TTC549 (cell line): Measurements from ENCODE around the gene SLC29A2.

Experiments used
- FAIRE-seq: peaks from 2 replicates; lab custom pipeline; 2012; peaks lifted over from hg19 to GRCh38; lab: Jason Lieb, UNC

The SLC29A2 gene

GRCh38 chr11:66346476-66347424 lies 24.8 kb downstream of the SLC29A2 start:
- FAIRE-seq = no peak

- FAIRE-seq = no peak
Measured at GRCh38 chr11:66345316-66345649, 26.3 kb downstream of the SLC29A2 start.

GRCh38 chr11:66344550-66345315 lies 26.8 kb downstream of the SLC29A2 start, which contains the start of gene BRMS1:
TSS of gene BRMS1 (minus strand) at chr11:66345104. CDS start at chr11:66342234, 2,870 bp downstream.
- FAIRE-seq = no peak

GRCh38 chr11:66343176-66343575 lies 28.4 kb downstream of the SLC29A2 start:
- FAIRE-seq = no peak

- no peak for FAIRE-seq
Measured at GRCh38 chr11:66341502-66342126, 29.9 kb downstream of the SLC29A2 start.

GRCh38 chr11:66340596-66341501 lies 30.7 kb downstream of the SLC29A2 start:
- FAIRE-seq = no peak

GRCh38 chr11:66339686-66340483 lies 31.7 kb downstream of the SLC29A2 start:
- FAIRE-seq = no peak

- FAIRE-seq = no peak
Measured at GRCh38 chr11:66339162-66339675, 32.3 kb downstream of the SLC29A2 start.

- FAIRE-seq = no peak
Measured at GRCh38 chr11:66338276-66339161, 33.0 kb downstream of the SLC29A2 start.

GRCh38 chr11:66337103-66337899 lies 34.3 kb downstream of the SLC29A2 start:
- FAIRE-seq = no peak

- peak; percentile 89 for FAIRE-seq
Measured at GRCh38 chr11:66336234-66337102, 35.1 kb downstream of the SLC29A2 start, which contains the start of gene RIN1. TSS of gene RIN1 (minus strand) at chr11:66336434. CDS start at chr11:66336402, 32 bp downstream.

- FAIRE-seq = no peak
Measured at GRCh38 chr11:66335531-66336233, 35.9 kb downstream of the SLC29A2 start.

- no peak for FAIRE-seq
Measured at GRCh38 chr11:66334605-66335442, 36.7 kb downstream of the SLC29A2 start.

GRCh38 chr11:66333896-66334604 lies 37.5 kb downstream of the SLC29A2 start:
- FAIRE-seq = no peak

- no peak for FAIRE-seq
Measured at GRCh38 chr11:66333220-66333877, 38.2 kb downstream of the SLC29A2 start.
